Measurements from ENCODE around the gene MRPS18A.
"Not testable (repeated sequence)": the region's sequence is repeated elsewhere in the genome, so short reads cannot be mapped to it uniquely, and the experiment has no call there.

The MRPS18A gene

DNA sequence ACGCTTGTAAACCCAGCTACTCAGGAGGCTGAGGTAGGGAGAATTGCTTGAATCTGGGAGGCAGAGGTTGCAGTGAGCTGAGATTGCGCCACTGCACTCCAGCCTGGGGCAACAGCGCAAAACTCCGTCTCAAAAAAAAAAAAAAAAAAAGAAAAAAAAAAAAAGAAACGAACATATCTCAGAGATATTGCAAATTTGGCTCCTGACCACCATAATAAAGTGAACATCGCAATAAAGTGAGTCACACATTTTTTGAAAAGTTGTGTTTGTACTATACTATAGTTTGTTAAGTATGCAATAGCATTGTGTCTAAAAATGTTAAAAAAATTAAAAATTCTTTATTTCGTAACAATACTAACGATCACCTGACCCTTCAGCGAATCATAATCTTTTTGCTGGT lies 29.4 kb downstream of the MRPS18A start:
- H3K9me3 ChIP-seq (replicated peaks in 1 of 2; ENCODE audit: control insufficient read depth in 2 of 2, insufficient read depth in 1 of 2, low read depth in 1 of 2, low read length in 2 of 2), result peaks cover 0 to 2% of the 10 kb centered on the region in 2 donors
- DNase-seq (ENCODE audit: low spot score), result no peak

DNA sequence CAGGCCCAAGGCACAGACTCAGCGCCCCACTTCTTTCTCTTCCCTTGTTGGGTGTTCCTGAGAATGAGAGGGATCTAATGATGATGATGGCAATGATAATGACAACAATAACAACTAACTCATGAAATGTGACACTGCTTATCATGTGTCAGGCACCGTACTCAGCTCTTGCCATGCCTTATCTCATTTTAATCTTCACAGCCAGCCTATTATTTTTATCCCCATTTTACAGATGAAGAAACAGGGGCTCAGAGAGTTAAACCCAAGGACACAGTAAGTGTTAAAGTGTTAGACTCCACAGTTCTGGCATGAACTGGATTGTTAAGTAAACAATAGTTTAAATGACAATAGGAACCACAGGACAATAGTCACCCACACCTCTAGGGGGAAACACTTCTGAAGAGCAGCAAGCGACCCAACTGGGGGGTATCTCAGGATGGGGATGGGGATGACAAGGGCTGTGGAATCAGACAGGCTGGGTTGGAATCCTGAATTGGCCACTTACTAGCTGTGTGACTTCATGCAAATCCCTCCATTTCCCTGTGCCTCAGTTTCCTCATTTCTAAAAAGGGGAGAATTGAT lies 30.3 kb downstream of the MRPS18A start:
- Histone ChIP-seq H3K4me2 (ENCODE audit: insufficient read depth, low read length, poor library complexity, severe bottlenecking) (no peak overlapping the region), H3K4me3 (ENCODE audit: low read length in 2 of 2) (no peak overlapping the region), H3K9ac (ENCODE audit: low read depth, low read length, poor library complexity) (no peak overlapping the region), H3K14ac (ENCODE audit: low read length) (no peak overlapping the region), H4K91ac (ENCODE audit: low read depth, low read length, poor library complexity) (no peak overlapping the region), H2BK120ac (ENCODE audit: low read depth, low read length) (no peak overlapping the region), H3K36me3 (replicated peaks in 1 of 2; ENCODE audit: control insufficient read depth in 2 of 2, insufficient read depth in 2 of 2, low read length in 2 of 2) (no peaks in the 10 kb centered on the region), H3K23ac (ENCODE audit: low read depth, low read length, poor library complexity) (no peak overlapping the region), H2BK15ac (ENCODE audit: low read length) (no peak overlapping the region), H3K27me3 (ENCODE audit: control insufficient read depth in 3 of 3, insufficient read depth in 3 of 3, low read depth in 1 of 3, low read length in 3 of 3) (no peaks in the 10 kb centered on the region), H3K9me3 (replicated peaks in 1 of 2; ENCODE audit: control insufficient read depth in 2 of 2, insufficient read depth in 1 of 2, low read depth in 1 of 2, low read length in 2 of 2) (peaks cover 0 to 2% of the 10 kb centered on the region in 2 donors), H2BK5ac (ENCODE audit: low read length) (no peak overlapping the region), H4K8ac (ENCODE audit: low read depth, low read length) (no peak overlapping the region), H2BK12ac (ENCODE audit: low read length) (no peak overlapping the region), H3K79me1 (ENCODE audit: low read depth, low read length) (no peaks in the 10 kb centered on the region), H2AK5ac (ENCODE audit: low read depth, low read length) (no peak overlapping the region), H3K4me1 (ENCODE audit: control insufficient read depth in 2 of 2, insufficient read depth in 1 of 2, low read depth in 1 of 2, low read length in 2 of 2) (peaks cover 0 to 3% of the 10 kb centered on the region in 2 donors), H3K18ac (ENCODE audit: low read length) (no peak overlapping the region), H2AFZ (ENCODE audit: low read length) (no peak overlapping the region), H3K27ac (replicated peaks; ENCODE audit: low read length) (no peak overlapping the region), H3K4ac (ENCODE audit: low read length) (no peak overlapping the region)
- no CpG with 5 or more reads among the region's 3 CpGs for WGBS, 2 donors (ENCODE audit: extremely low coverage in 2 of 2, insufficient read length in 2 of 2, insufficient replicate concordance in 1 of 2)
- no peak for DNase-seq (ENCODE audit: low spot score)

More for the DNA sequence above, 29.4 kb downstream of the MRPS18A start:
- Histone ChIP-seq H3K4ac (ENCODE audit: low read length) (no peak overlapping the region), H2AFZ (ENCODE audit: low read length) (no peak overlapping the region), H3K18ac (ENCODE audit: low read length) (no peak overlapping the region), H2BK15ac (ENCODE audit: low read length) (no peak overlapping the region), H3K36me3 (replicated peaks in 1 of 2; ENCODE audit: control insufficient read depth in 2 of 2, insufficient read depth in 2 of 2, low read length in 2 of 2) (no peaks in the 10 kb centered on the region), H2BK120ac (ENCODE audit: low read depth, low read length) (no peak overlapping the region), H3K4me3 (ENCODE audit: low read length in 2 of 2) (no peak overlapping the region), H3K79me1 (ENCODE audit: low read depth, low read length) (no peaks in the 10 kb centered on the region), H4K91ac (ENCODE audit: low read depth, low read length, poor library complexity) (no peak overlapping the region), H3K14ac (ENCODE audit: low read length) (no peak overlapping the region), H3K27ac (replicated peaks; ENCODE audit: low read length) (no peak overlapping the region), H2AK5ac (ENCODE audit: low read depth, low read length) (no peak overlapping the region), H3K23ac (ENCODE audit: low read depth, low read length, poor library complexity) (no peak overlapping the region), H2BK12ac (ENCODE audit: low read length) (no peak overlapping the region), H3K9ac (ENCODE audit: low read depth, low read length, poor library complexity) (no peak overlapping the region), H2BK5ac (ENCODE audit: low read length) (no peak overlapping the region), H3K27me3 (ENCODE audit: control insufficient read depth in 3 of 3, insufficient read depth in 3 of 3, low read depth in 1 of 3, low read length in 3 of 3) (no peaks in the 10 kb centered on the region), H3K4me1 (ENCODE audit: control insufficient read depth in 2 of 2, insufficient read depth in 1 of 2, low read depth in 1 of 2, low read length in 2 of 2) (peaks cover 0 to 3% of the 10 kb centered on the region in 2 donors), H3K4me2 (ENCODE audit: insufficient read depth, low read length, poor library complexity, severe bottlenecking) (no peak overlapping the region), H4K8ac (ENCODE audit: low read depth, low read length) (no peak overlapping the region)
- WGBS, 2 donors (ENCODE audit: extremely low coverage in 2 of 2, insufficient read length in 2 of 2, insufficient replicate concordance in 1 of 2), result no CpG with 5 or more reads among the region's 9 CpGs

DNA sequence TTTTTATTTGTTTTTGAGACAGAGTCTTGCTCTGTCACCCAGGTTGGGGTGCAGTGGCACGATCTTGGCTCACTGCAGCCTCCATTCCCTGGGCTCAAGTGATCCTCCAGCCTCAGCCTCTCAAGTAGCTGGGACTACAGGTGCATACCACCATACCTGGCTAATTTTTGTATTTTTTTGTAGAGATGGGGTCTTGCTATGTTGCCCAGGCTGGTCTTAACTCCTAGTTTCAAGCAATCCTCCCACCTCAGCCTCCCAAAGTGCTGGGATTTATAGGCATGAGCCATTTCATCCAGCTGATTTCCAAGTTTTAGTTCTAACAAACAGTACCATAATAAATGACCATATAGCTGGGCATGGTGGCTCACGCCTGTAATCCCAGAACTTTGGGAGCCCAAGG lies 34.8 kb downstream of the MRPS18A start:
- not testable (repeated sequence) for H3K27me3 ChIP-seq (ENCODE audit: control insufficient read depth in 3 of 3, insufficient read depth in 3 of 3, low read depth in 1 of 3, low read length in 3 of 3); H2BK120ac ChIP-seq (ENCODE audit: low read depth, low read length); H3K23ac ChIP-seq (ENCODE audit: low read depth, low read length, poor library complexity); H2AK5ac ChIP-seq (ENCODE audit: low read depth, low read length); H3K9ac ChIP-seq (ENCODE audit: low read depth, low read length, poor library complexity); H2BK12ac ChIP-seq (ENCODE audit: low read length); H3K4me2 ChIP-seq (ENCODE audit: insufficient read depth, low read length, poor library complexity, severe bottlenecking); H3K4me1 ChIP-seq (ENCODE audit: control insufficient read depth in 2 of 2, insufficient read depth in 1 of 2, low read depth in 1 of 2, low read length in 2 of 2); H3K4me3 ChIP-seq (ENCODE audit: low read length in 2 of 2); H3K27ac ChIP-seq (replicated peaks; ENCODE audit: low read length); H4K91ac ChIP-seq (ENCODE audit: low read depth, low read length, poor library complexity); H2BK5ac ChIP-seq (ENCODE audit: low read length); H2AFZ ChIP-seq (ENCODE audit: low read length); H3K36me3 ChIP-seq (replicated peaks in 1 of 2; ENCODE audit: control insufficient read depth in 2 of 2, insufficient read depth in 2 of 2, low read length in 2 of 2); H2BK15ac ChIP-seq (ENCODE audit: low read length); H3K79me1 ChIP-seq (ENCODE audit: low read depth, low read length); H3K14ac ChIP-seq (ENCODE audit: low read length); H3K18ac ChIP-seq (ENCODE audit: low read length); H3K4ac ChIP-seq (ENCODE audit: low read length); H4K8ac ChIP-seq (ENCODE audit: low read depth, low read length); H3K9me3 ChIP-seq (replicated peaks in 1 of 2; ENCODE audit: control insufficient read depth in 2 of 2, insufficient read depth in 1 of 2, low read depth in 1 of 2, low read length in 2 of 2); DNase-seq (ENCODE audit: low spot score)
- no CpG with 5 or more reads among the region's 2 CpGs for WGBS, 2 donors (ENCODE audit: extremely low coverage in 2 of 2, insufficient read length in 2 of 2, insufficient replicate concordance in 1 of 2)

DNA sequence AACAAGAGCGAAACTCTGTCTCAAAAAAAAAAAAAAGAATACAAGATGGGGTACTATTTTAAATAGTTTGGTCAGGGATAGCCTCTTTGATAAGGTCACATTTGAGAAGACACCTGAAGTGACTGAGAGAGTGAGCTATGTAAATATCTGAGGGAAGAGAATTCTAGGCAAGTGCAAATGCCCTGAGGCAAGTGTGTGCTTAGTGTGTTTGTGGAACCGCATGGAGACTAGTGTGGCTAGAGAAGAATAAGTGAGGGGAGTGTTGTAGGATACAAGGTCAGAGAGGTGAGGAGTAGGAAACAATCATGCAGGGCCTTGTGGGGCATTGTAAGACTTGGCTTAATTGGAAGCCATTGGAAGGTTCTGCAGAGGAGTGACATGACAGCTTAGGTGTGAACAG lies 39.3 kb downstream of the MRPS18A start:
- no peak overlapping the region for H4K91ac ChIP-seq (ENCODE audit: low read depth, low read length, poor library complexity)
- H2AK5ac ChIP-seq (ENCODE audit: low read depth, low read length), result no peak overlapping the region
- no peaks in the 10 kb centered on the region for H3K27me3 ChIP-seq (ENCODE audit: control insufficient read depth in 3 of 3, insufficient read depth in 3 of 3, low read depth in 1 of 3, low read length in 3 of 3)
- no peak overlapping the region for H2BK120ac ChIP-seq (ENCODE audit: low read depth, low read length)
- peaks cover 0 to under 1% of the 10 kb centered on the region in 2 donors for H3K36me3 ChIP-seq (replicated peaks in 1 of 2; ENCODE audit: control insufficient read depth in 2 of 2, insufficient read depth in 2 of 2, low read length in 2 of 2)
- no peak for DNase-seq (ENCODE audit: low spot score)
- no peak overlapping the region for H3K9ac ChIP-seq (ENCODE audit: low read depth, low read length, poor library complexity)
- H3K4me3 ChIP-seq (ENCODE audit: low read length in 2 of 2), result no peak overlapping the region
- WGBS, 2 donors (ENCODE audit: extremely low coverage in 2 of 2, insufficient read length in 2 of 2, insufficient replicate concordance in 1 of 2), result no CpG with 5 or more reads among the region's 2 CpGs
- no peak overlapping the region for H3K18ac ChIP-seq (ENCODE audit: low read length)
- no peak overlapping the region for H4K8ac ChIP-seq (ENCODE audit: low read depth, low read length)
- H3K27ac ChIP-seq (replicated peaks; ENCODE audit: low read length), result no peak overlapping the region
- H2BK12ac ChIP-seq (ENCODE audit: low read length), result no peak overlapping the region
- no peak overlapping the region for H3K4me2 ChIP-seq (ENCODE audit: insufficient read depth, low read length, poor library complexity, severe bottlenecking)
- H3K4ac ChIP-seq (ENCODE audit: low read length), result no peak overlapping the region
- H3K79me1 ChIP-seq (ENCODE audit: low read depth, low read length), result no peaks in the 10 kb centered on the region
- H2BK15ac ChIP-seq (ENCODE audit: low read length), result no peak overlapping the region
- H2AFZ ChIP-seq (ENCODE audit: low read length), result no peak overlapping the region
- no peak overlapping the region for H3K14ac ChIP-seq (ENCODE audit: low read length)
- no peak overlapping the region for H3K23ac ChIP-seq (ENCODE audit: low read depth, low read length, poor library complexity)
- H2BK5ac ChIP-seq (ENCODE audit: low read length), result no peak overlapping the region
- peaks cover 0 to 6% of the 10 kb centered on the region in 2 donors for H3K4me1 ChIP-seq (ENCODE audit: control insufficient read depth in 2 of 2, insufficient read depth in 1 of 2, low read depth in 1 of 2, low read length in 2 of 2)
- H3K9me3 ChIP-seq (replicated peaks in 1 of 2; ENCODE audit: control insufficient read depth in 2 of 2, insufficient read depth in 1 of 2, low read depth in 1 of 2, low read length in 2 of 2), result no peaks in the 10 kb centered on the region

All from neuronal stem cell (in vitro differentiated cells).